T47D (cell line): Measurements from ENCODE around the gene MEF2A.

Source experiments
- DNase-seq, 2 experiments: peaks; one replicate each; pipeline versions ENCODE4 v3.0.0 to v3.0.0-alpha.2; 2011 to 2012; ENCODE audit warnings: low read depth in 1 of 2, low spot score in 1 of 2
- JUND ChIP-seq: IDR thresholded peaks from 2 replicates; pipeline ENCODE4 v1.6.1; 2012; ENCODE audit warnings: low read depth
- in situ Hi-C: cut with HindIII; loops from 2 replicates; pipeline ENCODE4 v1.10.0; 2016; ENCODE audit warnings: low sequenced_read_pairs, low pct_unique_long_range_greater_than_20kb

Gene MEF2A

DNA sequence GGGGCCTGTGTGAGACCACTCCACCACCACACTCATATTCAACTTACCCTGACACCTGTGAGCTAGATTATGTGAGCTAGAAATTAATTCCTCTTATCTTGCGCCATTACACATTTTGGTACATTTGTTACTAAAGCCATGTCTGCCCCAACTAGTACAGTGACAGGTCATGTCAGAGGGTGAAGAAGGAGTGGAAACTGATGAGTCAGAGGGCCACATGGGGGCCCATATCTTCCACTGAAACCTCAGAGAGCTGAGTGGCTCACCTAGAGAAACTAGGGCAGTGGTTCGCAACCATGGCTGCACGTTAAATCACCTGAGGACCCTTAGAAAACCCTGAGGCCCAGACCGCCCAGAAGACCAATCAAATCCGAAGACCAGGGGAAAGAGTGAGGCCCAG, 15.7 kb upstream of the MEF2A start:
- in situ Hi-C loops: no loop called here
- DNase-seq: no peak

DNA sequence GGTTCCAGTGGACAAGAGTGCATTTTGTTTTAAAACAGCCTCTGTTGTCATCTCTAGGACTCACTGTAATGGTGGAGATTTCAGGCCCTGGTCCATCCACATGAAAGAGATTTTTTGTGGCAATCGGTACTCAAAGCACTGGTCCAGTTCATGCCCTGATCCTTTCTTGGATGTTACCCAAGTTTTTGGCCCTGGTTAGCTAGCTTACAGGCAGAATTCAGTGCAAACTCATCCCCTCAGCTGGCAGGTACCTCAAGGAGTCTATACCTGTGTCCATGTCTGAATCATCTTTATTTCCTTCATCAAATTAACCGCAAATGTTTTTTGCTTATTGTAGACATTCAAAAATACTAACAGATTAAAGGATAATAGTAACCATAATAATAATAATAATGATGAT, 13.7 kb upstream of the MEF2A start:
- TF ChIP-seq JUND: no peak
- in situ Hi-C loops: no loop called here
- DNase-seq: no peak

More for the DNA sequence above, 15.7 kb upstream of the MEF2A start:
- no peak for TF ChIP-seq JUND

DNA sequence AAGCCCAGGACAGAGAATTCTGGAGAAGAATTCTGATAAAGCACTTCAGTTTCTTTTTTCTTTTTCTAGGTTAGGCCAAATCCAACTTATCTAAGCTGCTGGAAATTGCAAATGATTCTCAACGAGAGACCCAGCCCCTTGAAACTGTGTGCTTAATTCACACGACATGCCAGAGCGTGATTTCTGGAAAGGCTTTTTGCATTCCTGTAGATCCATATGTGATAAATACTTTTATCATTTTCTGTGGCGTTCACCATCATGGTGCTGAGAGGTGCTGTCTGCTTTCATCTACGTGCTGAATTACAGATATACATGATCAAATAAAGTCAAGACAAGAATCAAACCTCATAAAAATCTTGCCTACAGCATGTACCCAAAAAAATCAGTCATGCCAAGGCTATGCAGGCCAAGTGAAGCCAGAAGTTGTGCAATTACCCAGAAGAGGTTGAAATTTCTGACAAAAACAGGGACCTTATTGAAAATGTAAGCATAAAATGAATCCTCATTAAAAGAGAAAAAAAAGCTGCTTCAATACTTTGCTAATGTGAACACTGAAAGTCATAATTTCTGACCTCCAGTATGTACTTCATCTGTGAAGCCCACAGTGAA, 10.8 kb upstream of the MEF2A start:
- in situ Hi-C loops: no loop called here
- no peak for DNase-seq
- TF ChIP-seq JUND: no peak

DNA sequence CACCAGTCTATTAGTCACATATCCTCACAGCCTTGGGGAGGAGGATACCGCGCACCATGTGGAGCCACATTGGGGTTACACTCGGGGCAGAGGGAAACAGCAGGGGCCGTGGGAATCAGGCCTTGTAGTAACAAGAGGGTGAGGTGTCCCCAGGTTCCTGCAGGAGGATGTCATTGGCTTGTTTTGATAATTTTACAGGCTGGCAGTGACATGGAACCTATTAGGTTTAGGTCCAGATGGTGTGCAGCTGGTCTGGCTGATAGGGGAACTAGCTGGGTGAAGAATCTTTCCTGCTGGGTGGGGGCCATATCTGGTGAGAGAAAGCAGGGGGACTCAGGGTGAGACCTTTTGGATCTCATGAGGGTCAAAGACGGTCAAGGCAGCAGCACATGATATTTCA, 9.8 kb upstream of the MEF2A start:
- in situ Hi-C loops: no loop called here
- no peak for DNase-seq
- no peak for TF ChIP-seq JUND

DNA sequence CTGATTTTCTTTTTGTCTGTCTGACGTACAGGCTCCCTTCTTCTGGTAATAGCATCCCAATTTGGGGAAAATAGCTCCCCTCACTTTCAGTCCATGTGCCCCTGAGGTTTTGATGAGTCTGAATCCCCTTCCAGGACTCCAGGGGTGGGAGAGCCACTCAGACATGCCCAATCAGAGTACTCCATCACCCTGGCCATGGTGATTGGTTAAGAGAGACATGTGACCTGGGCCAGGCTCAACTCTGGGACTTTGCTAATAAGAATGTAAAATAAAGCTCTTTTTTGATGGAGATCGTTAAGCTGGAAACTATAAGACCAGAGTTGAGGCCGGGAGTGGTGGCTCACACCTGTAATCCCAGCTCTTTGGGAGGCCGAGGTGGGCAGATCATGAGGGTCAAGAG, 9.2 kb upstream of the MEF2A start:
- DNase-seq: no peak
- in situ Hi-C loops: no loop called here
- no peak for TF ChIP-seq JUND

DNA sequence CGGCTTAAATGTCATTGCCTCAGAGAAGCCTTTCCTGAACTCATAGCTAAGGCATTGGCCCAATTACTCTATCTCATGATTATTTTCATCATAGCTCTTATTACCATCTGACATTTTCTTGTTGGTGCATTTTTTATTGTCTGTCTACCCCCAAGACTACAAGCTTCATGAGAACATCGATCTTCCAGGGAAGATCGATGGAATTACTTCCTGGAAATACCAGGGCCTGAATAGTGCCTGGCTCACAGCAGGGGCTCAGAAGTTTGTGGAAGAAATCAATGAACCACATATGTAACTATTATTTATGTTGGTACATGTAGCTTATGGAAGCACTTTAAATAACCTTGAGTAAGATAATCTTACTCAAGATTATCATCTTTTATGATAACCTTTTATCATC, 7.7 kb upstream of the MEF2A start:
- TF ChIP-seq JUND: no peak
- no peak for DNase-seq
- in situ Hi-C loops: no loop called here

DNA sequence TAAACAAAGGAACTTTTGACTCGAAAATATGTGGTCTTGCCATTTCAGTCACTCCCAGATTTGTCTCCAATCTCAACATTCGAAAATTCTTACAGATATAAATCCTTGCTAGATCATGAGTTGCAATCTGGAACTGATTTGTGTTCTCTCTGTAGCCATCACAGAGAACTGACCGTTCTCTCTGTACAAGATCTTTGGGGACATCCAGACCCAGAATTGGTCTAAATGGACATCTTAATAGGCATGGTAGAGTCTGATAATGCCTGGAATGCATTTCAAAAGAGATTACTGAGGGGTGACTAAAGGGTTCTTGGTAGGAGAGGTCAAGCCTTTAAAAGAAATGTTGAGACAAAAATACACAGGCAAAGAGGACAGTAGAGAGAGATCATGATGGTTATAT, 7.2 kb upstream of the MEF2A start:
- in situ Hi-C loops: no loop called here
- TF ChIP-seq JUND: no peak
- DNase-seq: no peak

DNA sequence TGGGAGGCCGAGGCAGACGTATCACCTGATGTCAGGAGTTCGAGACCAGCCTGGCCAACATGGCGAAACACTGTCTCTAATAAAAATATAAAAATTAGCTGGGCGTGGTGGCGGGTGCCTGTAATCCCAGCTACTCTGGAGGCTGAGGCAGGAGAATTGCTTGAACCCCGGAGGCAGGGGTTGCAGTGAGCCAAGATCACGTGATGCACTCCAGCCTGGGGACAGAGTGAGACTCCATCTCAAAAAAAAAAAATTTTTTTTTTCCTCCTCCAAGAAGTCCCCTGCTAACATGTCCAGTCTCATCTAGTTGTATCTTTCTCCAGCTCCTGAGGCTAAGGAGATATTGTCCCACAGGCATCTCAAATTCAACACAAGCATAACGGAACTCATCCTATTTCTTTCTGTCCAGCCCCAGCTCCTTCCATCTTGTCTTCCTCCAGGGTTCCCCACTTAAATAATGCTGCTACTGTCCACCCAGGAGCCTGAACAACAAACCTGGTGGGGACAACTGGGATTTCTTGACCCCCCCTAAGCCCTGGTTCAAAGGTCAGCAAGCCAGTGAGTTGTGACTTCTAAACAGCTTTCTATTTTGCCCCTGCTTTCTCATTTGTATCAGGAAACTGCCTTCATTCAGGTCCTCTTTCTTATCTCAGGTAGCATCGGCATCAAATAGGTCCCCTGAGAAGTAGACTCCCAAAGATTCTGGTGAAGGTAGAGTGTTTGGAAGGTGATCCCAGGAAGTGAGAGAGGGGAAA, 4.1 kb upstream of the MEF2A start:
- in situ Hi-C loops: no loop called here
- no peak for DNase-seq
- TF ChIP-seq JUND: no peak

DNA sequence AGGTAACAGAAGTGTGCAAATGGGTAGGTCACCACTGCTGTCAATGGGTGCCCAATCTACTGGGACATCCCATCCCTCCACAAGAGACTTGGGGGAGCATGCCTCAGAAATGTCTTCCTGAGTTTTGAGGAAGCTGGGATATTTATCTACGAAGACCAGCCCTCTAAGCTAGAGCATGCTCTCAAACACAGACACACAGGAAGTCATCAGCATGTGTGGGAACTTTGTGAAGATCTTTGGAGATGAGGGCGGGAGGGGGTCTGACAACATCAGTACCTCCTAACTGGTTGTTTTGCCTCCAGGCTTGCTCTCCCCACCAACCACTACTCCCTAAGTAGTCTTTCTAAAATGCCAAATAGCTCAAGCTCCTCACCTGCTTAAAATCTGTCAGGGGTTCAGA, 3.5 kb upstream of the MEF2A start:
- in situ Hi-C loops: no loop called here
- DNase-seq: no peak
- TF ChIP-seq JUND: no peak

DNA sequence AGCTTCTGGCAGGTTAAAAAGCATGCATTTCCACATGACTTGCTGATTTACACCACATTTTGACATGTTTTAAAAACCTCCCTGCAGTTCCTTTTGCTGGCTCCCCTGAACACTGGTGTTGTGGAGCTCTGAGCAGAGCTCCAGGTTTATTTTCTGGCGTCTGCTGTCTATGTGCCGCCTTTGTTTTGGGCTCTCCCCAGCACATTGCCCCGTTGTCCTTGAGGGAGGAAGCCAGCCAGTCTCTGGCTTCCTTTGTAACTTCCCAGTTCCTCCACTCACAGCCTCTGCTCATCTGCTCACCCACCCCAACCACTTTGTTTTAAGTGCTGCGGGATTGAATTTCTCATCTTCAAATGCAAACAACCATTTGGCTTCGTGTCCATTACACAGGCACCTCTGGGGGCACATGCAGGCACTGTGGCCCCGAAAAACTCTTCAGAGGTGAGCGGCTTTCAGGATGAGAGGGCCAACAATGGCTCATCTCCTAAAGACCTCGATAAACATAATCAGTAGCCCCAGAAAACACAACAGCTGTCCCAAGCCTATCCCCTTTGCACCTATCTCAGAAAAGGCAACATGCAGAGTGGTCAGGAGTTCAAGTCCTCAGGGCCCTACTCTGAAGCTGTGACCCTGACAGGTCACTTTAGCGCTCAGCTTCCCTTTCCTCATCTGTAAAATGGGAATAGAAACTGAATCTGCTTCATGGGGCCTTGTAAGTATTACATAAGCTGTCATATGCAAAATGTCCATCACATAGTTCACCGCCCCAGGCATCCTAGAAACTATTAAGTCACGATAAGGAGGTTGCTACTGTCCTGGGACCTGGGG, 1.3 kb upstream of the MEF2A start:
- TF ChIP-seq JUND: no peak
- DNase-seq: no peak
- in situ Hi-C loops: no loop called here

DNA sequence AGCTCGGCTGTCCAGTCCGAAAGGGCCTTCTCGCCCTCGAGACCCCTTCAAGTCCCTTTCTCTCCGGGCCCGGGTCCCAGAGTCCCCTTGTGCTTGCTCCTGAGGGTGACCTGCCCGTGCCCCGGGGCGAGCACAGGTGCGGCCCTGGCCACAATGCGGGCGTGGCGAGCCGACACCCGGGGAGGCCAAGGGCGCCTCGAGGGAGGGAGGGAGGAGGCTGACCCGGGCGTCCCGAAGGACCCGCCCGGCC, 810 bp upstream of the MEF2A start:
- in situ Hi-C loops: no loop called here
- TF ChIP-seq JUND: no peak
- DNase-seq: no peak

DNA sequence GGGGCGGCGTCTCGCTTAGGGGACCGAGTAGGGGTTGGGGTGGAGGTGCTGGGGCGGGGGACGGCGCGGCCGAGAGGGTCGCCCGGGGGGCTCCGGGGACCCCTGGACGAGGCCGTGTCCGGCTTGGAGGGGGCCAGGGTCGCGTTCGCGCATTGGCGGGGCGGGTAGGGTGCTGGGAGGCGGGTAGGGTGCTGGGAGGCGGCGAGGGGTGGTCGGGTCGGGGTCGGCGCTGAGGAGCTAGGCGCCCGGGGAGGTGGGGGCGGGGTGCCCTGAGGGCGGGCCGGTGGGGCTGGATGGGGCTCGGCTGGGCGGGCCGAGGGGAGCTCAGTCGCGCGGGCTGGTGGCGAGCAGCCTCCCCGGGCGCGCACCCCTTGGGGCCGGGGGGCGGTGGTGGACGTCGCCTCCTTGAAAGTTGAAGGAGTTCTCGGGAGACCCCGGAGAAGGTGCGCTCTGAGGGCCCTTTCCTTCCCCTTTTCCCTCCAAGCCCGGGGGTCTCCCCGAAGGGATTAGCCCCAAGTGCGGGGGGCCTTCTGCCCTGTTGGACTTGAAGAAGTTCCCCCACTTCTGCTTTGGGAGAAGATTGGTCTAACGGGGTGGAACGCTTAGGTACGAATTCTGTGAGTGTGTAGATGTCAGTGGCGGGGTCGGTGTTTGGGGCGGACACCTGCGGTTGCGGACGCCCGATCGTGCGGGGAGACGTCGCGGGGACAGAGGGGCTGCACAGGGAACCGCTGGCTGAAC, 543 bp downstream of the MEF2A start:
- TF ChIP-seq JUND: no peak
- DNase-seq: peak in 1 of 2 experiments; percentile 9
- in situ Hi-C loops: no loop called here
